Astrocyte of the spinal cord (primary cell): ENCODE data around the gene RFNG.
A peak's percentile ranks its signal among the peaks of the same experiment; 100 is the strongest.

Experiments
- DNase-seq: peaks from one replicate; pipeline ENCODE4 v3.0.0; 2011; ENCODE audit warnings: low read depth, low spot score
- H3K4me3 ChIP-seq: 2 replicates; pipeline ENCODE4 v1.5.1; 2011; ENCODE audit warnings: low read depth, mild to moderate bottlenecking, low read length, moderate library complexity
- CTCF ChIP-seq: IDR thresholded peaks from 2 replicates; pipeline ENCODE4 v1.5.1; 2012; ENCODE audit warnings: low read depth, mild to moderate bottlenecking, low read length, inconsistent platforms
- in situ Hi-C: cut with HindIII; loops from 2 replicates; pipeline ENCODE4 v1.10.0; 2017; ENCODE audit warnings: low sequenced_read_pairs

RFNG gene

GRCh38 chr17:82076785-82077591 lies 25.4 kb upstream of the RFNG start:
- in situ Hi-C loops = no loop called here
- DNase-seq = no peak
- no peak overlapping the region for H3K4me3 ChIP-seq
- TF ChIP-seq CTCF = no peak

- no peak overlapping the region for H3K4me3 ChIP-seq
- DNase-seq = no peak
- in situ Hi-C loops = no loop called here
- TF ChIP-seq CTCF = no peak
Measured at GRCh38 chr17:82076018-82076784, 24.6 kb upstream of the RFNG start.

- H3K4me3 ChIP-seq = no peak overlapping the region
- no peak for DNase-seq
- TF ChIP-seq CTCF = no peak
- in situ Hi-C loops = no loop called here
Measured at GRCh38 chr17:82073446-82073845, 21.8 kb upstream of the RFNG start.

GRCh38 chr17:82072827-82073226 lies 21.2 kb upstream of the RFNG start:
- TF ChIP-seq CTCF = no peak
- no peak overlapping the region for H3K4me3 ChIP-seq
- in situ Hi-C loops = no loop called here
- DNase-seq = no peak

- no peak for DNase-seq
- H3K4me3 ChIP-seq = no peak overlapping the region
- no peak for TF ChIP-seq CTCF
- in situ Hi-C loops = no loop called here
Measured at GRCh38 chr17:82070611-82071010, 19.0 kb upstream of the RFNG start.

GRCh38 chr17:82065638-82066303 lies 14.2 kb upstream of the RFNG start, which contains the start of gene DUS1L:
Gene DUS1L (minus strand): TSS chr17:82065804. CDS start chr17:82065059, 745 bp downstream.
- peak within 1 kb of the TSS; percentile 70 for H3K4me3 ChIP-seq
- in situ Hi-C loops = no loop called here
- TF ChIP-seq CTCF = no peak
- peak; percentile 45 for DNase-seq
